ENCODE results near the gene KLK3.

Gene KLK3

GRCh38 chr19:50820549-50821247 is 34.0 kb upstream of the KLK3 start:
- no peak for TF ChIP-seq POLR2AphosphoS5 (IDR thresholded peaks at IDR 0.05; ENCODE audit: low read depth, low read length)
- no peak for TF ChIP-seq POLR2A (IDR thresholded peaks at IDR 0.05; ENCODE audit: low read depth, low read length)
- no peak for TF ChIP-seq TAF1 (IDR thresholded peaks at IDR 0.05; ENCODE audit: borderline replicate concordance, low read depth, low read length)
- DNase-seq (ENCODE audit: insufficient read length): peak; percentile 60
- peak; percentile 68 for FAIRE-seq

DNA sequence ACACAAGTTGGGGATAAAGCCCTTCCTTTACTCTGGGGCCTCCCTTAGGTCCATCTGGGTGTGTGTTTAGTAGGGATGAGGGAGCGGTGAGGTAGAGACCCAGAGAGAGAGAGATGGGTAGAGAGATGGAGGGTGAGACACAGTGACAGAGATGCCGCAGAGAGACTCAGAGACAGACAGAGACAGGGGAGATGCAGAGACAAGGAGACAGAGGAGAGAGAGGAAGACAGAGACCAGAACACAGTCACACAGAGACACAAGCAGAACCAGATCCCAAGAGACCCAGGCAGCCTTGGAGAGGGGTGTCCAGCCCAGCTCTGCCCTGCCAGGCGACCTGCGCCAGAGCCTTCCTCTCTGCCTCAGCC is 33.5 kb upstream of the KLK3 start:
- no peak for DNase-seq (ENCODE audit: insufficient read length)
- FAIRE-seq: no peak
- TF ChIP-seq POLR2AphosphoS5 (IDR thresholded peaks at IDR 0.05; ENCODE audit: low read depth, low read length) (no peak), POLR2A (IDR thresholded peaks at IDR 0.05; ENCODE audit: low read depth, low read length) (no peak), TAF1 (IDR thresholded peaks at IDR 0.05; ENCODE audit: borderline replicate concordance, low read depth, low read length) (no peak)

- TF ChIP-seq POLR2A (IDR thresholded peaks at IDR 0.05; ENCODE audit: low read depth, low read length) (no peak), POLR2AphosphoS5 (IDR thresholded peaks at IDR 0.05; ENCODE audit: low read depth, low read length) (no peak), TAF1 (IDR thresholded peaks at IDR 0.05; ENCODE audit: borderline replicate concordance, low read depth, low read length) (no peak)
- no peak for FAIRE-seq
Observed at GRCh38 chr19:50821622-50822021, 33.1 kb upstream of the KLK3 start.

GRCh38 chr19:50822661-50823208 is 32.0 kb upstream of the KLK3 start:
- DNase-seq (ENCODE audit: insufficient read length): no peak
- no peak for FAIRE-seq
- TF ChIP-seq TAF1 (IDR thresholded peaks at IDR 0.05; ENCODE audit: borderline replicate concordance, low read depth, low read length): no peak
- TF ChIP-seq POLR2A (IDR thresholded peaks at IDR 0.05; ENCODE audit: low read depth, low read length): no peak
- no peak for TF ChIP-seq POLR2AphosphoS5 (IDR thresholded peaks at IDR 0.05; ENCODE audit: low read depth, low read length)

More at GRCh38 chr19:50821622-50822021, 33.1 kb upstream of the KLK3 start:
- DNase-seq (ENCODE audit: insufficient read length): no peak

- TF ChIP-seq TAF1 (IDR thresholded peaks at IDR 0.05; ENCODE audit: borderline replicate concordance, low read depth, low read length) (no peak), POLR2AphosphoS5 (IDR thresholded peaks at IDR 0.05; ENCODE audit: low read depth, low read length) (no peak), POLR2A (IDR thresholded peaks at IDR 0.05; ENCODE audit: low read depth, low read length) (no peak)
- no peak for DNase-seq (ENCODE audit: insufficient read length)
- no peak for FAIRE-seq
Observed at GRCh38 chr19:50823389-50824042, 31.2 kb upstream of the KLK3 start, which contains the start of gene KLK1. Gene KLK1 (minus strand): TSS chr19:50823787. CDS start chr19:50823748, 39 bp downstream.

DNA sequence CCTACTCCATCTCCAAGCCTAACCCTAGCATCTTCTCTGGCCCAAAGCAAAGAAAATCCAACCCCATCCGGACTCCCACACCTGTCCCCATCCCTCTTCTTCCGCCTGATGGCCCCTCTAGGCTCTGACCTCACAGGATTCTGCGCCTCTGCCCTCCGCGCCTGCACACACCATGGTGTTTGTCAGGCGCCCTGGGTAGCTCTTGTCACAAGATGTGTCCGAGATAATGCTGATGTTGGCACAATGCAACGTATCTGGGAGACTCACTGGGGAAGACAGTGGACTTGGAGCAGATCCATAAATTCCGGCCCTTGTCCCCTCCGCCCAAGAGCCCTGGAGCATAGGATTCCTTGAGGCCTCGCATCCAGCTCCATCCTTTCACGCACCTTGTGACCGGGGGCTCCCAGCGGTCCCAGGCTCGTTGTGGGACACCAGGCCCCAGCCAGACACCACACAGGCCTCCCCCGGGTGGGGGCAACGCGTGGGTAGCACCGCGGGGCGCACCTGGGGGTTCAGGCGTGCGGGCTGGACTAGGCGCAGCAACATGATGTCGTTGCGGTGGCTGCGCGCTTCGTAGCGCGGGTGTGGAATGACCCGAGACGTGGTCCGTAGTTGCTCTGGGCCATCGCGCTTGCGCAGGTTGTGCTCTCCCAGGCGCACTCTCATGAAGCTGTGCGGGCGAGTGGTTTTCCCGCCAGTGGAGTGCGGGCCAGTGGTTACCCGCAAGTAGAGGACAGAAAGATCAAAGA is 28.0 kb upstream of the KLK3 start:
- no peak for FAIRE-seq
- DNase-seq (ENCODE audit: insufficient read length): no peak
- TF ChIP-seq POLR2A (IDR thresholded peaks at IDR 0.05; ENCODE audit: low read depth, low read length) (no peak), POLR2AphosphoS5 (IDR thresholded peaks at IDR 0.05; ENCODE audit: low read depth, low read length) (no peak), TAF1 (IDR thresholded peaks at IDR 0.05; ENCODE audit: borderline replicate concordance, low read depth, low read length) (no peak)

- no peak for TF ChIP-seq POLR2A (IDR thresholded peaks at IDR 0.05; ENCODE audit: low read depth, low read length)
- no peak for TF ChIP-seq POLR2AphosphoS5 (IDR thresholded peaks at IDR 0.05; ENCODE audit: low read depth, low read length)
- TF ChIP-seq TAF1 (IDR thresholded peaks at IDR 0.05; ENCODE audit: borderline replicate concordance, low read depth, low read length): no peak
- DNase-seq (ENCODE audit: insufficient read length): no peak
- FAIRE-seq: no peak
Observed at GRCh38 chr19:50827476-50827875, 27.2 kb upstream of the KLK3 start.

DNA sequence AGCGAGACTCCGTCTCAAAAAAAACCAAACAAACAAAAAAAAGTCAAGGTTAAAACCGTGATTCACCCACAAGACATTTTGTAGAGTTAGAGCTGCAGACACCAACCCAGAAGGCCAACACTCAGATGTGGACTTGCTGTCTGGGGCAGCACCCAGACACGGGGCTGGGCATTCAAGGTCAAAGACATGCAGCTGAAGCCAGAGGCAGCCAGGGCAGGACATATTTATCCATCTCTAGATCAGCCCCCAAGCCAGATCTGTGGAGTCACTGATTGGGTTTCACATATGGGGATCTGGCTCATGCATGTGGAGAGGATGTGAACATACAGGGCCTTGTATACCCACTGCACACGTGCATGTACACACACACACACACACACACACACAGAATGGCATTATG is 24.9 kb upstream of the KLK3 start:
- DNase-seq (ENCODE audit: insufficient read length): no peak
- FAIRE-seq: no peak
- TF ChIP-seq POLR2AphosphoS5 (IDR thresholded peaks at IDR 0.05; ENCODE audit: low read depth, low read length): no peak
- no peak for TF ChIP-seq TAF1 (IDR thresholded peaks at IDR 0.05; ENCODE audit: borderline replicate concordance, low read depth, low read length)
- TF ChIP-seq POLR2A (IDR thresholded peaks at IDR 0.05; ENCODE audit: low read depth, low read length): no peak

- no peak for FAIRE-seq
- no peak for TF ChIP-seq POLR2A (IDR thresholded peaks at IDR 0.05; ENCODE audit: low read depth, low read length)
- no peak for TF ChIP-seq POLR2AphosphoS5 (IDR thresholded peaks at IDR 0.05; ENCODE audit: low read depth, low read length)
- no peak for TF ChIP-seq TAF1 (IDR thresholded peaks at IDR 0.05; ENCODE audit: borderline replicate concordance, low read depth, low read length)
- no peak for DNase-seq (ENCODE audit: insufficient read length)
Observed at GRCh38 chr19:50830266-50831025, 24.3 kb upstream of the KLK3 start.

GRCh38 chr19:50831026-50831396 is 23.7 kb upstream of the KLK3 start:
- DNase-seq (ENCODE audit: insufficient read length) (no peak), FAIRE-seq (no peak)
- no peak for TF ChIP-seq POLR2A (IDR thresholded peaks at IDR 0.05; ENCODE audit: low read depth, low read length)
- TF ChIP-seq POLR2AphosphoS5 (IDR thresholded peaks at IDR 0.05; ENCODE audit: low read depth, low read length): no peak
- TF ChIP-seq TAF1 (IDR thresholded peaks at IDR 0.05; ENCODE audit: borderline replicate concordance, low read depth, low read length): no peak

GRCh38 chr19:50832666-50833065 is 22.0 kb upstream of the KLK3 start:
- no peak for DNase-seq (ENCODE audit: insufficient read length)
- no peak for FAIRE-seq
- TF ChIP-seq POLR2A (IDR thresholded peaks at IDR 0.05; ENCODE audit: low read depth, low read length): no peak

Data from GM12892 (cell line).